Measurements from ENCODE around the gene LSM12.

Gene LSM12

DNA sequence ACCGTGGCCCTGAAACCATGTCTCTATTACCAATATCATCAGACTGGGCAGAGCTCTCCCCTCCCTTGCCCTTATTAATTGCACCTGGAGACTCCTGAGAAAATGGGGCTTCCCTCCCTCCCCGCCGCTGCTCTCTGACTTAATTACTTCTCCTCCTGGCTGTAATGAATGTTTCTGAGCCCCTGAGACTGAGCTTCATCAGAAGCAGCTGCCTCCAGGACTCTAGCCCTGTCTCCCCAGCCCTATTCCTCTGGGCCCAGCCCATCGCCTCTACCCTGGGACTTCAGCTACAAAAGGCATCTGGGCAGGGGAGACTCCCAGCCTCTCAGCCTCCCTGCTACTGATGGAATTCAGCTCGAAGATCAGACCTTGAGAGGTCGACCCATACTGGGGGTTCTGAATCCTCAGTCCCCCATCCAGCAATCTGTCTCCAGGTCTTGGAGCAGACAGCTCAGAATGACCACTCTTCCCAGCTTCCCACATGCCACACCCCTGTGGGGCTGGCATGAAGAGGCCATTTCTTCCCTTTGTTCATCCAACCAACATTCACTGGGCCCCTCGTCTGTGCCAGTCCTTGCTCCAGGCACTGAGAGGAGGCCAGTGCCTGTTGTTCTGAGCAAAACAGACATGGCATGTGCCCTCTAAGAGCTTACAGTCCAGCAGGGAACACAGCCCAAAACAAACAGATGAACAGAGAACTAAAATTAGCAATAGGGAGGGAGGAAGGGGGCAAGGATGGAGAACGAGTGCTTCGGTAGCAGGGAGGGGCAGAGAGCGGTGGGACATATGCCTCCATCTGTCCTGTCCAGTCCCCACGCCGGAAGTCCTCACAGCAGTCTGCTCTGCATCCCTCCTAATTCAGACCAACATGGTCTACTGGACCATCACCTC is 79.1 kb downstream of the LSM12 start:
- Histone ChIP-seq H4K20me1 (ENCODE audit: insufficient read depth, low read length) (no peaks in the 10 kb centered on the region), H3K9me3 (ENCODE audit: low read length) (no peaks in the 10 kb centered on the region)

DNA sequence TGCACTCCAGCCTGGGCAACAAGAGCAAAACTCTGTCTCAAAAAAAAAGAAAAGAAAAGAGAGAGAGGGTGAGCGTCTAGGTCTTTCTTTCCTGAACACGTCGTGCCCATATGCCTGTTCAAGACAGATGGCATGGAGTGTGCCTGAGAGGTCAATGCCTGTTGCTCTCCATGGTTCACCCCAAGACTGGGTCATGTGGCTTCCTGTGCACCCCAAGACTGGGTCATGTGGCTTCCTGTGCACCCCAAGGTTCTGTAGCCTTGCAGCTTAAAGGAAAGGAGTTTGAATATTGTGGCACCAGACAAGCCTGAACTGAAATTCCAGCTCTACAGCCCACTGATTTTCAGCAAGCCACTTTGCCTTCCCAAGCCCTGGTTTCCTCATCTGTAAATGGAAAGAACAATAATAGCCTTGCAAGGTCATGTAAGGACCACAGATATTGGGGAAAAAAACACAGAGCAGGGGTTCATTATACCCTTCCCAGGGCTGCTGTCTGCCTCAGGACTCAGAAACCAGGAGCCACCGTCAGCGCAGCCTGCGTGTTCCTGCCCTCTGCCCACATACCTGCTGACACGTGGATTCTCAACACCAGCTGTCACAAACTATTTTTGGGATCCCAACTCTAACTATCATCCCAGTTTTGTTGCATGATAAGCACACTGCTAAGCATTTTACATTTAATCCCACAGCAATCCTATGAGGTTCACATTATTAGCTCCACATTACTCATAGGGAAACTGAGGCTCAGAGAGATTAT is 80.1 kb downstream of the LSM12 start:
- no peaks in the 10 kb centered on the region for H3F3A ChIP-seq (ENCODE audit: insufficient read depth, low read length)
- no peaks in the 10 kb centered on the region for H4K20me1 ChIP-seq (ENCODE audit: insufficient read depth, low read length)
- H3K4me2 ChIP-seq (ENCODE audit: low read length), result no peak overlapping the region
- no peaks in the 10 kb centered on the region for H3K36me3 ChIP-seq (ENCODE audit: insufficient read depth, low read length)
- H3K27me3 ChIP-seq (ENCODE audit: insufficient read depth, low read length), result 0 out of 2 replicates have a peak, but pooled peaks cover 6% of the 10 kb centered on the region
- H3K79me2 ChIP-seq (ENCODE audit: insufficient read depth, low read length), result no peaks in the 10 kb centered on the region
- no peaks in the 10 kb centered on the region for H3K4me1 ChIP-seq (ENCODE audit: insufficient read depth, low read length, severe bottlenecking)
- no peak for TF ChIP-seq EZH2 (IDR thresholded peaks at IDR 0.05; ENCODE audit: borderline replicate concordance, low read length)
- TF ChIP-seq, protein P1, sequence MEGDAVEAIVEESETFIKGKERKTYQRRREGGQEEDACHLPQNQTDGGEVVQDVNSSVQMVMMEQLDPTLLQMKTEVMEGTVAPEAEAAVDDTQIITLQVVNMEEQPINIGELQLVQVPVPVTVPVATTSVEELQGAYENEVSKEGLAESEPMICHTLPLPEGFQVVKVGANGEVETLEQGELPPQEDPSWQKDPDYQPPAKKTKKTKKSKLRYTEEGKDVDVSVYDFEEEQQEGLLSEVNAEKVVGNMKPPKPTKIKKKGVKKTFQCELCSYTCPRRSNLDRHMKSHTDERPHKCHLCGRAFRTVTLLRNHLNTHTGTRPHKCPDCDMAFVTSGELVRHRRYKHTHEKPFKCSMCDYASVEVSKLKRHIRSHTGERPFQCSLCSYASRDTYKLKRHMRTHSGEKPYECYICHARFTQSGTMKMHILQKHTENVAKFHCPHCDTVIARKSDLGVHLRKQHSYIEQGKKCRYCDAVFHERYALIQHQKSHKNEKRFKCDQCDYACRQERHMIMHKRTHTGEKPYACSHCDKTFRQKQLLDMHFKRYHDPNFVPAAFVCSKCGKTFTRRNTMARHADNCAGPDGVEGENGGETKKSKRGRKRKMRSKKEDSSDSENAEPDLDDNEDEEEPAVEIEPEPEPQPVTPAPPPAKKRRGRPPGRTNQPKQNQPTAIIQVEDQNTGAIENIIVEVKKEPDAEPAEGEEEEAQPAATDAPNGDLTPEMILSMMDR (IDR thresholded peaks at IDR 0.05; ENCODE audit: low read length), result no peak
- no peak overlapping the region for H3K9ac ChIP-seq (ENCODE audit: low read length)
- no peak overlapping the region for H2AFZ ChIP-seq (ENCODE audit: low read length)
- H3K9me3 ChIP-seq (ENCODE audit: low read length), result no peaks in the 10 kb centered on the region
- H3K9me2 ChIP-seq (ENCODE audit: low read depth, low read length), result no peaks in the 10 kb centered on the region
- no peak overlapping the region for H3K4me3 ChIP-seq (ENCODE audit: low read depth, low read length, poor library complexity, severe bottlenecking)
- no peak overlapping the region for H3K27ac ChIP-seq (ENCODE audit: low read depth, low read length, poor library complexity, severe bottlenecking)

More for the DNA sequence above, 79.1 kb downstream of the LSM12 start:
- no peak overlapping the region for H3K27ac ChIP-seq (ENCODE audit: low read depth, low read length, poor library complexity, severe bottlenecking)
- H3K36me3 ChIP-seq (ENCODE audit: insufficient read depth, low read length), result no peaks in the 10 kb centered on the region
- H3K9me2 ChIP-seq (ENCODE audit: low read depth, low read length), result no peaks in the 10 kb centered on the region
- no peaks in the 10 kb centered on the region for H3K4me1 ChIP-seq (ENCODE audit: insufficient read depth, low read length, severe bottlenecking)
- 0 out of 2 replicates have a peak, but pooled peaks cover 6% of the 10 kb centered on the region for H3K27me3 ChIP-seq (ENCODE audit: insufficient read depth, low read length)
- H3K9ac ChIP-seq (ENCODE audit: low read length), result no peak overlapping the region
- H3K79me2 ChIP-seq (ENCODE audit: insufficient read depth, low read length), result no peaks in the 10 kb centered on the region
- TF ChIP-seq, protein P1 (IDR thresholded peaks at IDR 0.05; ENCODE audit: low read length), result no peak
- TF ChIP-seq EZH2 (IDR thresholded peaks at IDR 0.05; ENCODE audit: borderline replicate concordance, low read length), result no peak
- no peak overlapping the region for H3K4me2 ChIP-seq (ENCODE audit: low read length)
- H3F3A ChIP-seq (ENCODE audit: insufficient read depth, low read length), result no peaks in the 10 kb centered on the region
- H3K4me3 ChIP-seq (ENCODE audit: low read depth, low read length, poor library complexity, severe bottlenecking), result no peak overlapping the region
- H2AFZ ChIP-seq (ENCODE audit: low read length), result no peak overlapping the region

DNA sequence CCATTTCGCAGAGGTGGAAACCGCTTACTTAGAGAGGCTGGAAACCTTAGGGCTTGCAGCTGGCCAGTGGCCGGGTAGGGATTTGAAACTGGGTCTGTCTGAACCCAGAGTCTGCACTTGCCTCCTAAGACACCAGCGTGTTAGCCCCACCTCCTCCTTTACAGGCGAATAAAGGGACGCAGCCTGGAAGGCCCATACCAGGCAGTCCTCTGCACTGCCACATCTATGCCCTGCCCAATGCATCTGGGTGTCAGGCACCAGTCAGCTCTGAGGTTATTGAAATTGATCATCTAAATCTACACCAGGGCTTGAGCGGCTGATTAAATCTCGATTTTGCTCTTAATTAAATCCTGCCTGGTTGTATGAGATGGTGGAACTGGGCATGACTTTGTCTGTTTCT is 82.0 kb downstream of the LSM12 start:
- Histone ChIP-seq H2AFZ (ENCODE audit: low read length) (no peak overlapping the region), H3F3A (ENCODE audit: insufficient read depth, low read length) (no peaks in the 10 kb centered on the region), H3K4me1 (ENCODE audit: insufficient read depth, low read length, severe bottlenecking) (no peaks in the 10 kb centered on the region), H3K4me2 (ENCODE audit: low read length) (no peak overlapping the region), H3K9me2 (ENCODE audit: low read depth, low read length) (no peaks in the 10 kb centered on the region), H3K4me3 (ENCODE audit: low read depth, low read length, poor library complexity, severe bottlenecking) (no peak overlapping the region), H3K9ac (ENCODE audit: low read length) (no peak overlapping the region), H3K36me3 (ENCODE audit: insufficient read depth, low read length) (no peaks in the 10 kb centered on the region), H3K9me3 (ENCODE audit: low read length) (no peaks in the 10 kb centered on the region), H3K79me2 (ENCODE audit: insufficient read depth, low read length) (no peaks in the 10 kb centered on the region), H4K20me1 (ENCODE audit: insufficient read depth, low read length) (no peaks in the 10 kb centered on the region), H3K27me3 (ENCODE audit: insufficient read depth, low read length) (0 out of 2 replicates have a peak, but pooled peaks cover 6% of the 10 kb centered on the region), H3K27ac (ENCODE audit: low read depth, low read length, poor library complexity, severe bottlenecking) (no peak overlapping the region)
- TF ChIP-seq EZH2 (IDR thresholded peaks at IDR 0.05; ENCODE audit: borderline replicate concordance, low read length), result no peak
- TF ChIP-seq, protein P1 (IDR thresholded peaks at IDR 0.05; ENCODE audit: low read length), result no peak

Measured in OCI-LY1 (cell line).